HUES48 (cell line): Measurements from ENCODE around the gene SERPINA10.

Source experiments
- H3K27ac ChIP-seq: one replicate; pipeline ENCODE4 v1.7.0; 2013; ENCODE audit warnings: low read depth, low read length, inconsistent platforms
- H3K27me3 ChIP-seq: 2 replicates; pipeline ENCODE4 v1.6.1; 2013; ENCODE audit warnings: mild to moderate bottlenecking, low read length; ENCODE audit not compliant: control insufficient read depth, insufficient read depth
- H3K36me3 ChIP-seq: 2 replicates; pipeline ENCODE4 v1.6.1; 2013; ENCODE audit warnings: low read length; ENCODE audit not compliant: control insufficient read depth, insufficient read depth
- H3K4me1 ChIP-seq: 2 replicates; pipeline ENCODE4 v1.6.1; 2013; ENCODE audit warnings: mild to moderate bottlenecking, low read length; ENCODE audit not compliant: control insufficient read depth, insufficient read depth
- H3K4me3 ChIP-seq: 2 replicates; pipeline ENCODE4 v1.5.1; 2013; ENCODE audit warnings: mild to moderate bottlenecking, low read depth, low read length
- H3K9ac ChIP-seq: 2 replicates; pipeline ENCODE4 v1.6.1; 2013; ENCODE audit warnings: mild to moderate bottlenecking, low read depth, low read length, moderate library complexity
- H3K9me3 ChIP-seq: 2 replicates; pipeline ENCODE4 v1.6.1; 2013; ENCODE audit warnings: low read length; ENCODE audit not compliant: control insufficient read depth, insufficient read depth

Gene SERPINA10

GRCh38 chr14:94313991-94314655 is 21.1 kb upstream of the SERPINA10 start:
- Histone ChIP-seq H3K9me3 (no peaks in the 10 kb centered on the region), H3K27ac (no peak overlapping the region), H3K27me3 (no peaks in the 10 kb centered on the region), H3K4me3 (no peak overlapping the region), H3K36me3 (no peaks in the 10 kb centered on the region), H3K4me1 (no peaks in the 10 kb centered on the region), H3K9ac (no peak overlapping the region)

- H3K4me1 ChIP-seq = no peaks in the 10 kb centered on the region
- H3K9ac ChIP-seq = no peak overlapping the region
- no peaks in the 10 kb centered on the region for H3K27me3 ChIP-seq
- no peak overlapping the region for H3K4me3 ChIP-seq
- H3K36me3 ChIP-seq = no peaks in the 10 kb centered on the region
- peaks cover 5% of the 10 kb centered on the region for H3K9me3 ChIP-seq
- H3K27ac ChIP-seq = no peak overlapping the region
Observed at GRCh38 chr14:94312481-94313246, 19.6 kb upstream of the SERPINA10 start.

- H3K4me3 ChIP-seq = no peak overlapping the region
- H3K27me3 ChIP-seq = no peaks in the 10 kb centered on the region
- no peak overlapping the region for H3K27ac ChIP-seq
- no peaks in the 10 kb centered on the region for H3K4me1 ChIP-seq
- peaks cover 8% of the 10 kb centered on the region for H3K9me3 ChIP-seq
- no peak overlapping the region for H3K9ac ChIP-seq
- H3K36me3 ChIP-seq = no peaks in the 10 kb centered on the region
Observed at GRCh38 chr14:94310248-94310647, 17.2 kb upstream of the SERPINA10 start.

GRCh38 chr14:94309721-94310120 is 16.7 kb upstream of the SERPINA10 start:
- no peaks in the 10 kb centered on the region for H3K36me3 ChIP-seq
- H3K27ac ChIP-seq = no peak overlapping the region
- no peak overlapping the region for H3K4me3 ChIP-seq
- no peak overlapping the region for H3K9ac ChIP-seq
- H3K27me3 ChIP-seq = no peaks in the 10 kb centered on the region
- peaks cover 8% of the 10 kb centered on the region for H3K9me3 ChIP-seq
- no peaks in the 10 kb centered on the region for H3K4me1 ChIP-seq

GRCh38 chr14:94307410-94307992 is 14.4 kb upstream of the SERPINA10 start:
- Histone ChIP-seq H3K27ac (no peak overlapping the region), H3K27me3 (no peaks in the 10 kb centered on the region), H3K9ac (no peak overlapping the region), H3K36me3 (no peaks in the 10 kb centered on the region), H3K9me3 (peaks cover 8% of the 10 kb centered on the region), H3K4me3 (no peak overlapping the region), H3K4me1 (no peaks in the 10 kb centered on the region)

GRCh38 chr14:94306047-94306978 is 13.2 kb upstream of the SERPINA10 start:
- Histone ChIP-seq H3K4me1 (no peaks in the 10 kb centered on the region), H3K4me3 (no peak overlapping the region), H3K36me3 (no peaks in the 10 kb centered on the region), H3K27me3 (no peaks in the 10 kb centered on the region), H3K9me3 (peaks cover 8% of the 10 kb centered on the region), H3K9ac (no peak overlapping the region), H3K27ac (no peak overlapping the region)

GRCh38 chr14:94305620-94306019 is 12.6 kb upstream of the SERPINA10 start:
- H3K27me3 ChIP-seq = no peaks in the 10 kb centered on the region
- H3K27ac ChIP-seq = no peak overlapping the region
- H3K4me3 ChIP-seq = no peak overlapping the region
- no peaks in the 10 kb centered on the region for H3K4me1 ChIP-seq
- no peaks in the 10 kb centered on the region for H3K36me3 ChIP-seq
- H3K9me3 ChIP-seq = peaks cover 8% of the 10 kb centered on the region
- H3K9ac ChIP-seq = no peak overlapping the region

GRCh38 chr14:94304243-94304642 is 11.2 kb upstream of the SERPINA10 start:
- Histone ChIP-seq H3K4me1 (no peaks in the 10 kb centered on the region), H3K27ac (no peak overlapping the region), H3K36me3 (no peaks in the 10 kb centered on the region), H3K4me3 (no peak overlapping the region), H3K27me3 (no peaks in the 10 kb centered on the region), H3K9me3 (peaks cover 8% of the 10 kb centered on the region), H3K9ac (no peak overlapping the region)

GRCh38 chr14:94303111-94303510 is 10.0 kb upstream of the SERPINA10 start:
- Histone ChIP-seq H3K27ac (no peak overlapping the region), H3K9ac (no peak overlapping the region), H3K36me3 (no peaks in the 10 kb centered on the region), H3K4me1 (no peaks in the 10 kb centered on the region), H3K9me3 (peaks cover 7% of the 10 kb centered on the region), H3K27me3 (no peaks in the 10 kb centered on the region), H3K4me3 (no peak overlapping the region)

- Histone ChIP-seq H3K9me3 (no peaks in the 10 kb centered on the region), H3K4me1 (no peaks in the 10 kb centered on the region), H3K27me3 (no peaks in the 10 kb centered on the region), H3K27ac (no peak overlapping the region), H3K4me3 (no peak overlapping the region), H3K36me3 (no peaks in the 10 kb centered on the region), H3K9ac (no peak overlapping the region)
Observed at GRCh38 chr14:94298130-94298529, 5.1 kb upstream of the SERPINA10 start.
